Measurements from ENCODE around the gene TAGLN. TPM values are rescaled to one million over a fixed set of nuclear protein-coding genes. Genes with fewer than 3 reads are reported as not detected.

The TAGLN gene
- total RNA-seq, 1 experiment from 2014 or later, result 71.5 TPM

- ATAC-seq, result no peak
- ChIA-PET POLR2A (interaction anchor here (0.6 kb wide), 1 partner anchor 49 kb away, joined by 3 read pairs; no protein-coding TSS in a partner anchor), CTCF (interaction anchor here (0.8 kb wide), 1 partner anchor 9 kb away, joined by 3 read pairs; no protein-coding TSS in a partner anchor)
- H3K27me3 Mint-ChIP-seq (ENCODE audit: low read depth), result no peaks in the 10 kb centered on the region
- no peaks in the 10 kb centered on the region for H3K4me1 Mint-ChIP-seq
- no peaks in the 10 kb centered on the region for H3K9me3 Mint-ChIP-seq
- no peak overlapping the region for H3K4me3 Mint-ChIP-seq
- H3K27ac Mint-ChIP-seq, result no peak overlapping the region
- no peak for DNase-seq (ENCODE audit: low spot score)
- H3K36me3 Mint-ChIP-seq, result 0 out of 2 replicates have a peak, but pooled peaks cover 2% of the 10 kb centered on the region
- no peak for TF ChIP-seq ZNF671 (CRISPR knock-in tag; IDR thresholded peaks at IDR 0.05)
- TF ChIP-seq TEAD1 (CRISPR knock-in tag; IDR thresholded peaks at IDR 0.05), result no peak
- TF ChIP-seq MAX (CRISPR knock-in tag; IDR thresholded peaks at IDR 0.05), result no peak
- no peak for TF ChIP-seq E2F1 (CRISPR knock-in tag; IDR thresholded peaks at IDR 0.05)
- TF ChIP-seq ZNF416 (CRISPR knock-in tag; IDR thresholded peaks at IDR 0.05), result no peak
- no peak for TF ChIP-seq TEAD4 (CRISPR knock-in tag; IDR thresholded peaks at IDR 0.05)
- no peak for TF ChIP-seq TP53 (CRISPR knock-in tag; IDR thresholded peaks at IDR 0.05)
- TF ChIP-seq ZNF512 (CRISPR knock-in tag; IDR thresholded peaks at IDR 0.05; ENCODE audit: borderline replicate concordance), result no peak
- no peak for TF ChIP-seq CDX4 (CRISPR knock-in tag; IDR thresholded peaks at IDR 0.05; ENCODE audit: borderline replicate concordance)
- no peak for TF ChIP-seq ZSCAN18 (CRISPR knock-in tag; IDR thresholded peaks at IDR 0.05)
- no peak for TF ChIP-seq ZNF138 (CRISPR knock-in tag; conservative IDR thresholded peaks at IDR 0.05)
- TF ChIP-seq MYBL2 (CRISPR knock-in tag; IDR thresholded peaks at IDR 0.05), result no peak
- no peak for TF ChIP-seq IRF2 (CRISPR knock-in tag; IDR thresholded peaks at IDR 0.05; ENCODE audit: borderline replicate concordance, low read depth)
- no peak for TF ChIP-seq ZNF263 (CRISPR knock-in tag; IDR thresholded peaks at IDR 0.05; ENCODE audit: low read depth)
- no peak for TF ChIP-seq SP1 (CRISPR knock-in tag; conservative IDR thresholded peaks at IDR 0.05)
- no peak for TF ChIP-seq MXD4 (CRISPR knock-in tag; IDR thresholded peaks at IDR 0.05; ENCODE audit: borderline replicate concordance)
- no peak for TF ChIP-seq ZNF423 (CRISPR knock-in tag; IDR thresholded peaks at IDR 0.05)
- TF ChIP-seq IRF1 (CRISPR knock-in tag; IDR thresholded peaks at IDR 0.05), result no peak
These were observed 11.2 kb upstream of the TAGLN start for GRCh38 chr11:117187799-117188481.

- ChIA-PET CTCF (interaction anchor here (0.8 kb wide), 1 partner anchor 10 kb away, joined by 3 read pairs; no protein-coding TSS in a partner anchor), POLR2A (no interaction called here)
- no peak overlapping the region for H3K27ac Mint-ChIP-seq
- no peaks in the 10 kb centered on the region for H3K27me3 Mint-ChIP-seq (ENCODE audit: low read depth)
- H3K9me3 Mint-ChIP-seq, result no peaks in the 10 kb centered on the region
- H3K4me3 Mint-ChIP-seq, result no peak overlapping the region
- ATAC-seq (no peak), DNase-seq (ENCODE audit: low spot score) (no peak)
- H3K36me3 Mint-ChIP-seq, result 0 out of 2 replicates have a peak, but pooled peaks cover 2% of the 10 kb centered on the region
- H3K4me1 Mint-ChIP-seq, result no peaks in the 10 kb centered on the region
- no peak for TF ChIP-seq ATF1 (CRISPR knock-in tag; IDR thresholded peaks at IDR 0.05)
- TF ChIP-seq ZNF138 (CRISPR knock-in tag; conservative IDR thresholded peaks at IDR 0.05), result no peak
- TF ChIP-seq ZNF232 (CRISPR knock-in tag; IDR thresholded peaks at IDR 0.05), result no peak
- TF ChIP-seq ARID4B (CRISPR knock-in tag; IDR thresholded peaks at IDR 0.05; ENCODE audit: borderline replicate concordance), result no peak
- no peak for TF ChIP-seq ATF2 (CRISPR knock-in tag; IDR thresholded peaks at IDR 0.05; ENCODE audit: borderline replicate concordance, low read depth)
- no peak for TF ChIP-seq NFE2L1 (CRISPR knock-in tag; IDR thresholded peaks at IDR 0.05)
- no peak for TF ChIP-seq TP53 (CRISPR knock-in tag; IDR thresholded peaks at IDR 0.05)
These were observed 10.5 kb upstream of the TAGLN start for GRCh38 chr11:117188620-117189081.

Measured in WTC11 (cell line).